Ovary (tissue), 3 donors: ENCODE results near the gene HPCAL1.

ENCODE experiments used
- EP300 ChIP-seq: sonication (generic); formaldehyde crosslinking; IDR thresholded peaks from one replicate; pipeline ENCODE4 v1.6.1; 2017; ENCODE audit warnings: antibody characterized with exemption
- TF ChIP-seq, protein P1 (sequence below), 3 donors: fragments of 450-650 bp in 2 of 3; fragments of 200-600 bp in 1 of 3; IDR thresholded peaks; one replicate each; pipeline versions ENCODE4 v1.5.1 to v1.8.0; 2016 to 2022; ENCODE audit warnings: antibody characterized with exemption in 3 of 3, mild to moderate bottlenecking in 1 of 3
- donor health status: DM: no; HTN: no; CAD: no.

DNA sequence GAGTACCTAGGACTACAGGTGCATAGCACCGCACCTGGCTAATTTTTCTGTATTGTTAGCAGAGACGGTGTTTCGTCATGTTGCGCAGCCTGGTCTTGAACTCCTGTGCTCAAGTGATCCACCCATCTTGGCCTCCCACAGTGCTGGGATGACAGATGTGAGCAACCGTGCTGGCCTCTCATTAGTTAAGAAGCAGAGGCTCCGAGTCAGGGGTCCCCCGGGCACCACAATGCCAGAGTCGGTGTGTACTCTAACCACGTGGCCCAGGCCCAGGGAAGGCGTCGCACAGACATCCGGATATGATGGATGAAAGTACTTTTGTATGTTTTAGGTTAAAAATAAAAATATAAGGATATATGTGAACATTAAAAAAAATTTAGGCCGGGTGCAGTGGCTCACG is 28.3 kb upstream of the HPCAL1 start:
- TF ChIP-seq, protein P1, sequence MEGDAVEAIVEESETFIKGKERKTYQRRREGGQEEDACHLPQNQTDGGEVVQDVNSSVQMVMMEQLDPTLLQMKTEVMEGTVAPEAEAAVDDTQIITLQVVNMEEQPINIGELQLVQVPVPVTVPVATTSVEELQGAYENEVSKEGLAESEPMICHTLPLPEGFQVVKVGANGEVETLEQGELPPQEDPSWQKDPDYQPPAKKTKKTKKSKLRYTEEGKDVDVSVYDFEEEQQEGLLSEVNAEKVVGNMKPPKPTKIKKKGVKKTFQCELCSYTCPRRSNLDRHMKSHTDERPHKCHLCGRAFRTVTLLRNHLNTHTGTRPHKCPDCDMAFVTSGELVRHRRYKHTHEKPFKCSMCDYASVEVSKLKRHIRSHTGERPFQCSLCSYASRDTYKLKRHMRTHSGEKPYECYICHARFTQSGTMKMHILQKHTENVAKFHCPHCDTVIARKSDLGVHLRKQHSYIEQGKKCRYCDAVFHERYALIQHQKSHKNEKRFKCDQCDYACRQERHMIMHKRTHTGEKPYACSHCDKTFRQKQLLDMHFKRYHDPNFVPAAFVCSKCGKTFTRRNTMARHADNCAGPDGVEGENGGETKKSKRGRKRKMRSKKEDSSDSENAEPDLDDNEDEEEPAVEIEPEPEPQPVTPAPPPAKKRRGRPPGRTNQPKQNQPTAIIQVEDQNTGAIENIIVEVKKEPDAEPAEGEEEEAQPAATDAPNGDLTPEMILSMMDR (IDR thresholded peaks at IDR 0.05): no peak
- no peak for TF ChIP-seq EP300
